ENCODE results near the gene DEGS2.

Gene DEGS2

DNA sequence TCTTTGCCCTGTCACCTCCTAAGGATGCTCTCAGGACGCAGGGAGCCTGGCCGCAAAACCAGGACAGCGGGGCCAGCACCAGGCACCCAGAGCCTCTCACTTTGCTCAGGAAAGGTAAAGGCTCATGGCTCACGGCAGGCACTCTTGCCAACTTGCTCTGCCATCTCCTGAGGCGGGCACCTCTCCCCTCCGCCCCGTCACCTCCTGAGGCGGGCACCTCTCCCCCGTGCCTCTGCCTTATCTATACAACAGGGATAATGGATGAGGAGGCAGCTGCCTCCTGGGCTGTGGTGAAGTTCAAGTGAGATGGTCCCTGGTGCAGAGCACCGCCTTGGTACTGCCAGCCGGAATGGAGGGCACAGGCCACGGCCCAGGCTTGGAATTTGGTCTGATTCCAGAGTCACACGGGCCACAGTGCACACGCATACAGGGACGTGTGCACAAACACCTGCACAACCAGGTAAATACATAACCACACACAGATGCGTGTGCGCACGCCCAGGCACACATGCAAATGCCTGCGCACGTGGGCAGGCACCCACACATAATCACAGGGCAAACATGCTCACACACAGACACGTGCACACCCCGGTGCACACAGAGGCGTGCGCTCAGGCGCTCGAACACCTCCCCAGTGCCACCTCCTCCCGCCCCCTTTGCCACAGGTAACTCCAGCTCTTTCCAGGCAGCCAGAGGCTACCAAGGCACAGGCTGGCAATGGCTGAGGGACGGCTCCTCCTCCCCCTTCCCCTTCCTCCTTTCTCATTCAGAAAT, 11.6 kb downstream of the DEGS2 start:
- DNase-seq = no peak

DNA sequence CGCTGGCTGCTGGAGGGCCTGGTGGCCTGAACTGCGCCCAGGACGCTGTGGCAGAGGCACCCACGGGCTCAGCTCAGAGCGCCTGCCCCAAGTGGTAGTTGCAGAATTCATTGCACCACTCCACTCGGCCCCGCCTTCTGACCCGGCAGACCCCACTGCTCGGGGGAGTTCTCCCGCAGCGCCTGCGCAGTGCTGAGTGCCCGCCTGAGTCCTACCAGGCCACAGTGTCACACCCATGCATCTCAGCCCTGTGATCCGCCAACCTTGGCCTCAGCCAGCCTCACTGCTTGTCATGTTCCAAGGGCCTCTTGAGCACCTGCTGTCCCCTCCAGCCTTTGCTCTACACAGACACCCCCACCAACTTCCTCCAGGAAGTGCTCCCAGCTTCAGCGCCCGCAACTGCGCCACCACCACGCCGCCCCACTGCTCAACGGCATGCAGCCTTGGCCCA, 12.2 kb downstream of the DEGS2 start:
- no peak for DNase-seq

GRCh38 chr14:100146531-100147091, 12.8 kb downstream of the DEGS2 start:
- no peak for DNase-seq

DNA sequence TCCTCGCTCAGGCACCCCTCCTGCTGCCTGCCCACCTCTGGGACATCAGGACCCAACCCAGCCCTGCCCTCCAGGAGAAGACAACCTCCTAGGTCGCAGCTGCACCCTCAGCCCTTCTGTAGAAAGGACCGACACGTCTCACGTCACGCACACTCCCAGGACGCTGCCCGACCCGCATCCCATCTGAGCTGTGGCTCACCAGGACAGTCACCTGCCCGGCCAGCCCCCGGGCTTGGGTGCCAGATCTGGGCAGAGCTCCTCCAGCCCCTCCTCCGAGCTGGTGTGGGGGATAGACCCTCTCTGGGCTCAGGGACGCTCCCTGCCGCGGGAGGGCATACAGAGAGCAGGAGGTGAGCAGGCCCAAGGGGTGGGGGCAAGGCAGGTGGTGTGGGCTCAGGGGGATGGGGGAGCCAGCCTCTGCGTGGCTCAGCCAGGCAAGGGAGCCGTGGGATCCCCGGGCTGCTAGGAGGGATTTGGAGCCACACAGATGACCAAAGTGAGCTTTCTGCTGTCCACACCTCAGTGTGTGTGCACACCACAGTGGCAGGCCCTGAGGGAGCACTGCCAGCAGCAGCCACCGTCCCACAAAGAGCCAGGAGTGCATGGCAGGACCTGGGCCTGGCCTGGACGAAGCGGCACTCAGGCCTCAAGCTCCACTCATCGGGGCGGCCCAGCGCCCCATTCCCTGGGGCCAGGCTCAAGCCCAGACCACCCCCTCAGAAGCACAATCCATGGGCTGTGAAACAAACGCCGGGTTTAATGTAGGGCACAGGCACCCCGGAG, 13.6 kb downstream of the DEGS2 start:
- DNase-seq = no peak

DNA sequence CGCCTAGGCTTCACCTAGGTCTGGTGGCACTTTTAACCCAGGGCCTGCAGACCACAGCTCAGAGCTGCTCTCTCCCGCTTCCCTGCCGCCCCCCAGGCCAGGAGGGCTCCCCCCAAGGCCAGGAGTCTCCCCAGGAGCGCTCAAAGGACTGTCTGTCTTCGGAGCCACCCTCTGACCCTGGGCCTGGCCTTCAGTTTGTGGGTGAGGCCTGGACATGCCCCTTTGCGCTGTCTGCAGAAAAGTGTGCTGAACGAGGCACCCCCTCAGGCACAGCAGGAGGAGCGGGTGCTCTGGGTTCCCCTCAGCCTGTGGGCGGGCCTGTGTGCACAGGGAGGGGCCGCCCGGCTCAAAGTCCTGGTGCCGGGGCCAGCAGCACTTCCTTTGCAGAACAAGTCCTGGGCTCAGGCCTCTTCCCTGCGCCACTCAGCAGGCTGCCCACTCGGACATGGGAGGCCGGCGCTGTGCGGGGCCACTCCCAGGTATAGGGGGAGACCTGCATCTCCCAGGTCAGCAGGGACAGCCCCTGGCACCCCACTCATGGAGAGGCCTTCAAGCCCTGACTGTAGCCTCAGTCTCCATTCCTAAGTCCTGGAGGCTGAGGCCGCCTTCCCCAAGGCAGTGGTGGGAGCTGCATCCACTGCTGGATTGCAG, 14.3 kb downstream of the DEGS2 start:
- no peak for DNase-seq

- no peak for DNase-seq
Measured at GRCh38 chr14:100144645-100144995, 14.8 kb downstream of the DEGS2 start.

DNA sequence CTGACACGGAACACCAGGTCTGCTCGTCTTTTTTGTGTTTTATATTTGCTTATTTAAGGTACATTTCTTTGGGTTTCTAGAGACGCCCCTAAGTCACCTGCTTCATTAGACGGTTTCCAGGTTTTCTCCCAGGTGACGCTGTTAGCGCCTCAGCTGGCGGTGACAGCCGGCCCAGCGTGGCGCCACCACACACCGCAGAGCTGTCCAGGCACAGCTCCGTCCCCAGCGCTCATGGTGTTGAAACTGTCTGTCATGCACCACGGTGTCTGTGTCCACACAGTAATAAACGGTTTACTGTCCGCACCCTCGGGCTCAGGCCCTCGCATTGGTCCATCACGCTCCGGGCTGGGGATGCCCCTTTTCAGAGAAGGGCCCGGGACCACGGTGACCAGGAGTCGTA, 15.5 kb downstream of the DEGS2 start:
- DNase-seq = no peak

- DNase-seq = no peak
Measured at GRCh38 chr14:100143523-100143922, 15.9 kb downstream of the DEGS2 start.

GRCh38 chr14:100142073-100143040, 17.1 kb downstream of the DEGS2 start:
- DNase-seq = no peak

DNA sequence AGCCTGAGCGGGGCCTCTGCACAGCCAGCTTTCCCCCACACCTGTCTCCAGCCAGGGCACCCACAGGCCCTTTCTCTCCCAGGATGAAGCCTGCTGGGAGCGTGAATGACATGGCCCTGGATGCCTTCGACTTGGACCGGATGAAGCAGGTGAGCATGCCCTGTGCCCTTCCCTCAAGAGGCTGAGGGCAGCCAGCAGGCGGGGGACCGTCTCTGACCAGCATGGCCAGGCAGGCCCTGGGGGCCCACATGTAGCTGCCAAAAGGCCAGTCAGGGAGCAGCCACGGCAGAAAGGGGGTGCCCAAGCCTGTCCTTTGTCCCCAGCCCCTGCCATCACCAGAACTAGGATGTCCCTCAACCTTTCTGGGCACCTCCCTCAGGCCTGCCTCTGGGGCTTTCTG, 18.3 kb downstream of the DEGS2 start:
- no peak for DNase-seq

DNA sequence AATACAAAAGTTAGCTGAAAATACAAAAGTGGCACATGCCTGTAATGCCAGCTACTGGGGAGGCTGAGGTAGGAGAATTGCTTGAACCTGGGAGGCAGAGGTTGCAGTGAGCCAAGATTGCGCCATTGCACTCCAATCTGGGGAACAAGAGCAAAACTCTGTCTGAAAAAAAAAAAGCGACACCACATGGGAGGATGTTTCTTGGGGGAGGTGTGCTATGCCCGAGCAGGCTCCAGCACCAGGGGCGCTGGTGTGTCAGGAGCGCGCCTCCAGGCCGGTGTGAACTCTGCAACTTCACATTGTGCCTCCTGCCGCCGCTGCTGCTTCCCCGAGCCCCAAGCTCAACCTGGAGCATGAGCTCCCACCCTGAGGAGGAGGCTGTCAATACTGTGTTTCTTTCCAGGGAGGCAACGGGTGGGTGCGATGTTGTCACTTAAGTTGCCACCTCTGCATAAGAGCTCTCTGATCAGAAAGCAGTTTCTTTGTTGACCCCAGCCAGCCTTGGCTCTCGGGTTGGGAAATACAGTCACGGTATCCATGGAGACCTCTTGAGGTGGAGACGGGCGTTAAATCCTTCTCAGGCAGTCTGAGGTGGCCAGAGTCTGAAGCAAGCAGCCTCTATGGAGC, 18.9 kb downstream of the DEGS2 start:
- no peak for DNase-seq

GRCh38 chr14:100138955-100139354, 20.5 kb downstream of the DEGS2 start:
- no peak for DNase-seq

DNA sequence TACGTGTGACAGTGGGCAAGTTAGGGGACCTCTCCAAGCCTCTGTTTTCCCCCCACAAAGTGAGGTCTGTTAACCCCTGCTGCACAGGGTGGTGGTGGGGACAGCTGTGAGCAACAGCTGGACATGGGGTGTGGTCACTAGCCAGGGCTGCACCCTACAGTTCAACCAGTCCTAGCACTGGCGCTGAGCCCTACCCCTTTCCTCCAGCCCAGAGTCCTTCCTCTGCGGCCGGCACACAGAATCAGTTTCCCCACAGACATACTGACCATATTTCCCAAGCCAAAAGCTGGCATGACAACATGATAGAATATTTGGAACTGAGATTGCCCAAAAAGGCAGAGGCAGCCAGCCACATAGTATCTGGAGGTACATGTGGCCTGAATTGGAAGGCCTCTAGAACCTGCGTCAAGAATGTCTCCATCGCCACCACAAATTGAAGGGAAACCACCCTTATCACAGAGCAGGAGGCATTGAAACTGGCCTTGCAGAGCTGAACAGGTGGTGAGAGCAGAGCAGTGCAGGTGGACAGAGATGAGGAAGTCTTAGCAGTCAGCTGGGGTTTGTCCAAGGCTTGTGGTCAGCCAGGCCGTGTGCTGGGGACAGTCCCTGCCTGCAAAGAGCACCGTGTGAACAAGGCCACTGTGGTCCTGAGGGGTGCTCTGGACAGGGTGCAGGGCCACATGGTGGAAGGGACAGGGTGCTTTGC, 21.2 kb downstream of the DEGS2 start:
- DNase-seq = no peak

GRCh38 chr14:100137173-100137572, 22.3 kb downstream of the DEGS2 start:
- DNase-seq = no peak

GRCh38 chr14:100135784-100136183, 23.7 kb downstream of the DEGS2 start:
- DNase-seq = no peak

GRCh38 chr14:100135073-100135472, 24.4 kb downstream of the DEGS2 start:
- DNase-seq = no peak

GRCh38 chr14:100134586-100134985, 24.9 kb downstream of the DEGS2 start:
- DNase-seq = no peak

DNA sequence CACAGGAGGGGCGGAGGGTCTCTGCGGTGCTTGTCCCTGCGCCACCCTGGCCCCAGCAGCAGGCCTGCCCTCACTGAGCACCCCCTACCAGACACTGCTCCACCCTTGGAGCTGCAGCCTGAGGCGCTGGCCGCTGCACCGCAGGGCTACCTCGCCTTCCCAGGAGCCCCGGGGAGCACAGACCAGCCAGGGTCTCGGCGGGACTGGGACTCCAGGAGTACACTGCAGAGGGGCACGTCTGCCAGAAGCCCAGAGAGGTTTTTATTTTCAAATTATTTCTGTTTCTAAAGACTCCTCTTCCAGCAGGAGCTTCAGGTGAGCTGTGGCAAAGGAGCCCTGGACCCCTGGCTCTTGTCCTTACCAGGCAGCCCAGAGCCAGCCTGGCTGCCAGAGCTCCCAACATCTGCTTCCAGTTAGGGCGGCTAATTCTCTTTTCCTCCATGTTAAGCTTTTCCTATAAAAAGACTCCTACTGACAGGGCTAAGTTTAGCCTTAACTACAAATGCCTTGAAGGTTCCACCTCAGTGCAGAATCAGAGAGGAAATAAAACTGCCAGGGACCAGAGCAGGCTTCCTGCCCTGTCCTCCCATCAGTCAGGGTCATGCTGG, 26.4 kb downstream of the DEGS2 start:
- no peak for DNase-seq

DNA sequence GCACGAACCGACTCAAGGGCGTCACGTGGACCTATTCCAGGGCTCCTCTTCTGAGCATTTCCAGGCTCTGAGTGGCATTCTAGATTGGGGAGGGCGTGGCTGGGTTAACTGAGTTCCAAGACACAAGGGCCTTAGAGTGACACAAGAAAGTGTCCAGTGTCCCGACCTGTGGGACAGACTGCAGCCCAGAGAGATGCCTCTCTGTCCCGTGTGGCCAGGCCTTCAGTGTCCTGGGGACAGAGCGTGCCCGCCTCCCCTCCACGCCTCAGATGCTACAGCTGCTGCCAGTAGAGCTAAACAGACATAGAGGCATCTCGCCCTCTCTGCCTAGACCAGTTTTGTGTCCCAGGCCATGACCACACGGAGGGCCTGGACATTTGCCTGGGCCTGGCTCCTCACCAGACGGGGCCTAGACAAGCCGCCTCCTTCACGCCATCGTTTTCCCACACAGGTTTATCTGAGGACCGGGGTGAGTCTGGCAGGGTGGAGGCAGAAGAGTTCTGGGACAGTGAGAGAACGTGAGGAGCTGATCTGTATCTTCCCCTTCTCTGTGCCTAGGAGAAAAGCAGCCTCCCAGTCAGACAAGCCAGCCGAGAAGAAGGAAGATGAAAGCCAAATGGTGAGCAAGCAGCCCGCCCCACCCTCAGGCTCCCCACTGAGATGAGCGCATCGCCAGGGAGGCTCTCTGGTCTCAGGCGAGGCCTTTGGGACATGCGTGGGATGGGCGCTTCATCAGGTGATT, 27.1 kb downstream of the DEGS2 start:
- no peak for DNase-seq

GRCh38 chr14:100131181-100131580, 28.3 kb downstream of the DEGS2 start:
- no peak for DNase-seq
